Measurements from ENCODE around the gene PKD1. TPM values are rescaled to one million over a fixed set of nuclear protein-coding genes. Genes with fewer than 3 reads are reported as not detected.
"Not testable (repeated sequence)": the region's sequence is repeated elsewhere in the genome, so short reads cannot be mapped to it uniquely, and the experiment has no call there.

Gene PKD1
- total and polyA plus RNA-seq, 3 donors from 2014 or later, result 83.4 to 337 (median 323) TPM

- H3K4me1 ChIP-seq, result no peaks in the 10 kb centered on the region
- TF ChIP-seq CTCF (IDR thresholded peaks at IDR 0.05) (no peak), POLR2A (IDR thresholded peaks at IDR 0.05) (no peak)
- 94% methylated on average over 9 of the region's 13 CpGs; no CpG with 5 or more reads in 1 of the 2 donors for WGBS, 2 donors
- H3K27ac ChIP-seq, result no peak overlapping the region
- intact Hi-C loops (cut with DNase I; ENCODE audit: low total_unique reads), result no loop called here
- H3K4me3 ChIP-seq, result no peak overlapping the region
- H3K27me3 ChIP-seq, result no peaks in the 10 kb centered on the region
- no peak for DNase-seq
- no peaks in the 10 kb centered on the region for H3K36me3 ChIP-seq (ENCODE audit: low read depth, missing control alignments)
- no peaks in the 10 kb centered on the region for H3K9me3 ChIP-seq
Observed at GRCh38 chr16:2115591-2115973, 20.1 kb downstream of the PKD1 start.

GRCh38 chr16:2114885-2115590 lies 20.7 kb downstream of the PKD1 start:
- H3K27ac ChIP-seq; H3K4me1 ChIP-seq; H3K27me3 ChIP-seq; H3K4me3 ChIP-seq; H3K9me3 ChIP-seq; intact Hi-C loops (cut with DNase I; ENCODE audit: low total_unique reads); DNase-seq; H3K36me3 ChIP-seq (ENCODE audit: low read depth, missing control alignments): not testable (repeated sequence)
- 63 to 80% methylated on average over 5 to 20 of the region's 34 CpGs for WGBS, 2 donors

GRCh38 chr16:2114225-2114624 lies 21.5 kb downstream of the PKD1 start:
- H3K27ac ChIP-seq; H3K9me3 ChIP-seq; DNase-seq; intact Hi-C loops (cut with DNase I; ENCODE audit: low total_unique reads); H3K27me3 ChIP-seq; H3K4me1 ChIP-seq; H3K4me3 ChIP-seq; H3K36me3 ChIP-seq (ENCODE audit: low read depth, missing control alignments): not testable (repeated sequence)
- 91 to 100% methylated on average over 2 to 26 of the region's 26 CpGs for WGBS, 2 donors

GRCh38 chr16:2112539-2113106 lies 23.1 kb downstream of the PKD1 start:
- H3K9me3 ChIP-seq; H3K4me3 ChIP-seq; H3K4me1 ChIP-seq; H3K27ac ChIP-seq; H3K36me3 ChIP-seq (ENCODE audit: low read depth, missing control alignments); intact Hi-C loops (cut with DNase I; ENCODE audit: low total_unique reads); H3K27me3 ChIP-seq; DNase-seq: not testable (repeated sequence)
- 86 to 93% methylated on average over 10 to 30 of the region's 30 CpGs for WGBS, 2 donors

GRCh38 chr16:2111412-2112335 lies 24.0 kb downstream of the PKD1 start:
- intact Hi-C loops (cut with DNase I; ENCODE audit: low total_unique reads); H3K36me3 ChIP-seq (ENCODE audit: low read depth, missing control alignments); H3K4me1 ChIP-seq; H3K9me3 ChIP-seq; H3K27ac ChIP-seq; H3K4me3 ChIP-seq; DNase-seq; H3K27me3 ChIP-seq: not testable (repeated sequence)
- WGBS, 2 donors, result 91 to 95% methylated on average over 18 to 63 of the region's 65 CpGs

GRCh38 chr16:2111009-2111353 lies 24.7 kb downstream of the PKD1 start:
- 93 to 96% methylated on average over 3 to 36 of the region's 36 CpGs for WGBS, 2 donors
- intact Hi-C loops (cut with DNase I; ENCODE audit: low total_unique reads); H3K36me3 ChIP-seq (ENCODE audit: low read depth, missing control alignments); H3K4me3 ChIP-seq; H3K4me1 ChIP-seq; H3K27me3 ChIP-seq; H3K27ac ChIP-seq; DNase-seq; H3K9me3 ChIP-seq: not testable (repeated sequence)

GRCh38 chr16:2110332-2111008 lies 25.2 kb downstream of the PKD1 start:
- H3K36me3 ChIP-seq (ENCODE audit: low read depth, missing control alignments); H3K27me3 ChIP-seq; DNase-seq; H3K4me1 ChIP-seq; H3K4me3 ChIP-seq; H3K27ac ChIP-seq; intact Hi-C loops (cut with DNase I; ENCODE audit: low total_unique reads); H3K9me3 ChIP-seq: not testable (repeated sequence)
- WGBS, 2 donors, result 91 to 93% methylated on average over 23 to 38 of the region's 43 CpGs

- H3K27me3 ChIP-seq; H3K4me3 ChIP-seq; H3K27ac ChIP-seq; H3K4me1 ChIP-seq; H3K9me3 ChIP-seq; H3K36me3 ChIP-seq (ENCODE audit: low read depth, missing control alignments); DNase-seq; intact Hi-C loops (cut with DNase I; ENCODE audit: low total_unique reads): not testable (repeated sequence)
- no CpG with 5 or more reads among the region's 23 CpGs for WGBS, 2 donors
Observed at GRCh38 chr16:2109872-2110271, 25.8 kb downstream of the PKD1 start.

GRCh38 chr16:2109271-2109580 lies 26.5 kb downstream of the PKD1 start:
- H3K27me3 ChIP-seq; H3K4me1 ChIP-seq; intact Hi-C loops (cut with DNase I; ENCODE audit: low total_unique reads); DNase-seq; H3K36me3 ChIP-seq (ENCODE audit: low read depth, missing control alignments); H3K27ac ChIP-seq; H3K9me3 ChIP-seq; H3K4me3 ChIP-seq: not testable (repeated sequence)
- 94% methylated on average over 19 to 25 of the region's 25 CpGs for WGBS, 2 donors

- H3K36me3 ChIP-seq (ENCODE audit: low read depth, missing control alignments); H3K4me1 ChIP-seq; H3K4me3 ChIP-seq; H3K27me3 ChIP-seq; H3K27ac ChIP-seq; intact Hi-C loops (cut with DNase I; ENCODE audit: low total_unique reads); DNase-seq; H3K9me3 ChIP-seq: not testable (repeated sequence)
- WGBS, 2 donors, result 94 to 97% methylated on average over 11 to 67 of the region's 73 CpGs
Observed at GRCh38 chr16:2108446-2109270, 27.0 kb downstream of the PKD1 start.
